ENCODE results near the gene RCE1.

Gene RCE1

GRCh38 chr11:66864924-66865697 lies 21.9 kb downstream of the RCE1 start:
- Histone ChIP-seq H3K4me1 (ENCODE audit: insufficient read depth, low read length) (peaks cover 6% of the 10 kb centered on the region; the same call in 1 of the 2 replicates), H3K36me3 (ENCODE audit: insufficient read depth, low read length) (no peaks in the 10 kb centered on the region), H3K9ac (ENCODE audit: low read depth, low read length) (no peak overlapping the region), H3K9me3 (ENCODE audit: control insufficient read depth, insufficient read depth, low read length) (no peaks in the 10 kb centered on the region)

GRCh38 chr11:66866007-66866406 lies 22.8 kb downstream of the RCE1 start:
- Histone ChIP-seq H3K9ac (ENCODE audit: low read depth, low read length) (no peak overlapping the region), H3K36me3 (ENCODE audit: insufficient read depth, low read length) (no peaks in the 10 kb centered on the region), H3K4me1 (ENCODE audit: insufficient read depth, low read length) (peaks cover 6% of the 10 kb centered on the region; the same call in 1 of the 2 replicates), H3K9me3 (ENCODE audit: control insufficient read depth, insufficient read depth, low read length) (no peaks in the 10 kb centered on the region)

- no peak overlapping the region for H3K9ac ChIP-seq (ENCODE audit: low read depth, low read length)
- no peaks in the 10 kb centered on the region for H3K36me3 ChIP-seq (ENCODE audit: insufficient read depth, low read length)
- H3K9me3 ChIP-seq (ENCODE audit: control insufficient read depth, insufficient read depth, low read length): no peaks in the 10 kb centered on the region
- H3K4me1 ChIP-seq (ENCODE audit: insufficient read depth, low read length): peaks cover 6% of the 10 kb centered on the region; the same call in 1 of the 2 replicates
Observed at GRCh38 chr11:66866511-66866986, 23.3 kb downstream of the RCE1 start.

- Histone ChIP-seq H3K9ac (ENCODE audit: low read depth, low read length) (no peak overlapping the region), H3K9me3 (ENCODE audit: control insufficient read depth, insufficient read depth, low read length) (no peaks in the 10 kb centered on the region), H3K4me1 (ENCODE audit: insufficient read depth, low read length) (peaks cover 6% of the 10 kb centered on the region; the same call in 1 of the 2 replicates), H3K36me3 (ENCODE audit: insufficient read depth, low read length) (no peaks in the 10 kb centered on the region)
Observed at GRCh38 chr11:66867425-66868040, 24.3 kb downstream of the RCE1 start.

GRCh38 chr11:66868082-66868725 lies 25.0 kb downstream of the RCE1 start:
- Histone ChIP-seq H3K9me3 (ENCODE audit: control insufficient read depth, insufficient read depth, low read length) (no peaks in the 10 kb centered on the region), H3K9ac (ENCODE audit: low read depth, low read length) (no peak overlapping the region), H3K4me1 (ENCODE audit: insufficient read depth, low read length) (peaks cover 6% of the 10 kb centered on the region; the same call in 1 of the 2 replicates), H3K36me3 (ENCODE audit: insufficient read depth, low read length) (no peaks in the 10 kb centered on the region)

- Histone ChIP-seq H3K9me3 (ENCODE audit: control insufficient read depth, insufficient read depth, low read length) (no peaks in the 10 kb centered on the region), H3K9ac (ENCODE audit: low read depth, low read length) (no peak overlapping the region; the same call in 1 of the 2 replicates), H3K36me3 (ENCODE audit: insufficient read depth, low read length) (no peaks in the 10 kb centered on the region), H3K4me1 (ENCODE audit: insufficient read depth, low read length) (peaks cover 6% of the 10 kb centered on the region; the same call in 1 of the 2 replicates)
Observed at GRCh38 chr11:66868726-66869566, 25.7 kb downstream of the RCE1 start.

- no peaks in the 10 kb centered on the region for H3K36me3 ChIP-seq (ENCODE audit: insufficient read depth, low read length)
- H3K9me3 ChIP-seq (ENCODE audit: control insufficient read depth, insufficient read depth, low read length): no peaks in the 10 kb centered on the region
- H3K4me1 ChIP-seq (ENCODE audit: insufficient read depth, low read length): peaks cover 6% of the 10 kb centered on the region; the same call in 1 of the 2 replicates
- no peak overlapping the region for H3K9ac ChIP-seq (ENCODE audit: low read depth, low read length)
Observed at GRCh38 chr11:66869567-66869870, 26.3 kb downstream of the RCE1 start.

- Histone ChIP-seq H3K9me3 (ENCODE audit: control insufficient read depth, insufficient read depth, low read length) (no peaks in the 10 kb centered on the region), H3K9ac (ENCODE audit: low read depth, low read length) (no peak overlapping the region)
Observed at GRCh38 chr11:66870131-66870530, 26.9 kb downstream of the RCE1 start.

GRCh38 chr11:66870616-66871520 lies 27.6 kb downstream of the RCE1 start:
- no peaks in the 10 kb centered on the region for H3K9me3 ChIP-seq (ENCODE audit: control insufficient read depth, insufficient read depth, low read length)
- peaks cover 6% of the 10 kb centered on the region; the same call in 1 of the 2 replicates for H3K4me1 ChIP-seq (ENCODE audit: insufficient read depth, low read length)
- no peaks in the 10 kb centered on the region for H3K36me3 ChIP-seq (ENCODE audit: insufficient read depth, low read length)
- no peak overlapping the region for H3K9ac ChIP-seq (ENCODE audit: low read depth, low read length)

More at GRCh38 chr11:66870131-66870530, 26.9 kb downstream of the RCE1 start:
- H3K4me1 ChIP-seq (ENCODE audit: insufficient read depth, low read length): peaks cover 6% of the 10 kb centered on the region; the same call in 1 of the 2 replicates
- no peaks in the 10 kb centered on the region for H3K36me3 ChIP-seq (ENCODE audit: insufficient read depth, low read length)

GRCh38 chr11:66871521-66871901 lies 28.3 kb downstream of the RCE1 start:
- peaks cover 6% of the 10 kb centered on the region; the same call in 1 of the 2 replicates for H3K4me1 ChIP-seq (ENCODE audit: insufficient read depth, low read length)
- no peaks in the 10 kb centered on the region for H3K36me3 ChIP-seq (ENCODE audit: insufficient read depth, low read length)
- H3K9ac ChIP-seq (ENCODE audit: low read depth, low read length): no peak overlapping the region
- no peaks in the 10 kb centered on the region for H3K9me3 ChIP-seq (ENCODE audit: control insufficient read depth, insufficient read depth, low read length)

GRCh38 chr11:66874232-66874631 lies 31.0 kb downstream of the RCE1 start:
- H3K9ac ChIP-seq (ENCODE audit: low read depth, low read length): no peak overlapping the region
- no peaks in the 10 kb centered on the region for H3K9me3 ChIP-seq (ENCODE audit: control insufficient read depth, insufficient read depth, low read length)
- H3K36me3 ChIP-seq (ENCODE audit: insufficient read depth, low read length): no peaks in the 10 kb centered on the region
- H3K4me1 ChIP-seq (ENCODE audit: insufficient read depth, low read length): 0 out of 2 replicates have a peak, but pooled peaks cover 1% of the 10 kb centered on the region

GRCh38 chr11:66875378-66875777 lies 32.1 kb downstream of the RCE1 start:
- Histone ChIP-seq H3K36me3 (ENCODE audit: insufficient read depth, low read length) (no peaks in the 10 kb centered on the region), H3K9me3 (ENCODE audit: control insufficient read depth, insufficient read depth, low read length) (no peaks in the 10 kb centered on the region), H3K9ac (ENCODE audit: low read depth, low read length) (no peak overlapping the region), H3K4me1 (ENCODE audit: insufficient read depth, low read length) (0 out of 2 replicates have a peak, but pooled peaks cover 3% of the 10 kb centered on the region)
